HepG2 (cell line): Measurements from ENCODE around the gene WDR7. TPM values are rescaled to one million over a fixed set of nuclear protein-coding genes. Genes with fewer than 3 reads are reported as not detected.

Experiments used
- ATAC-seq: fragments of 200-7000 bp; cut with Tn5 transposase; 3 replicates; pipeline ENCODE4 v1.9.1; 2020; ENCODE audit warnings: mild to moderate bottlenecking, moderate library complexity
- BruUV-seq: library from RNA; stranded (reverse); fragments of 400-500 nt; replicated peaks from 2 replicates; lab custom pipeline; 2021; lab: Mats Ljungman, UMichigan
- CTCF ChIA-PET: fragments of 300-600 bp; formaldehyde crosslinking; extraction: SDS; loops from one replicate; lab custom pipeline; 2021; ENCODE audit warnings: low total read pairs, inconsistent platforms, low intra/inter-chr PET ratio; lab: Yijun Ruan, JAX
- POLR2A ChIA-PET: fragments of 350-600 bp; sonication (Branson Sonifier 250); formaldehyde crosslinking; loops from one replicate; lab custom pipeline; 2020; ENCODE audit warnings: antibody characterized with exemption, inconsistent platforms; lab: Yijun Ruan, JAX
- DNase-seq: peaks from one replicate; pipeline ENCODE4 v3.0.0-alpha.2; 2015; ENCODE audit warnings: low spot score
- FAIRE-seq: peaks from 3 replicates; lab custom pipeline; 2011; peaks lifted over from hg19 to GRCh38; lab: Jason Lieb, UNC
- H2AFZ ChIP-seq: one replicate; pipeline ENCODE4 v1.6.1; 2011; ENCODE audit warnings: low read length, inconsistent platforms
- H3K27ac ChIP-seq: fragments of 300-600 bp; 3 replicates; pipeline ENCODE4 v1.8.0; 2011; ENCODE audit warnings: mixed run types, mild to moderate bottlenecking, mixed read lengths, low read length, inconsistent platforms; ENCODE audit not compliant: insufficient read depth; ENCODE audit errors: extremely low read length
- H3K27me3 ChIP-seq, 2 experiments: fragments of 200-600 bp in 1 of 2; 2 replicates in 1 of 2; 3 replicates in 1 of 2; pipeline versions ENCODE4 v1.6.0 to v1.8.0; 2011; ENCODE audit warnings: low read length in 2 of 2, mild to moderate bottlenecking in 2 of 2, moderate library complexity in 2 of 2, inconsistent platforms in 1 of 2; ENCODE audit not compliant: insufficient read depth in 2 of 2, control insufficient read depth in 1 of 2
- H3K36me3 ChIP-seq, 2 experiments: fragments of 200-600 bp in 1 of 2; replicated peaks in 1 of 2; 2 replicates in 1 of 2; 3 replicates in 1 of 2; pipeline versions ENCODE4 v1.5.1 to v1.8.0; 2011; ENCODE audit warnings: low read length in 2 of 2, inconsistent platforms in 1 of 2; ENCODE audit not compliant: insufficient read depth in 2 of 2, control insufficient read depth in 1 of 2
- H3K4me1 ChIP-seq: 2 replicates; pipeline ENCODE4 v1.5.1; 2012; ENCODE audit warnings: low read length, inconsistent platforms; ENCODE audit not compliant: insufficient read depth
- H3K4me2 ChIP-seq: 2 replicates; pipeline ENCODE4 v1.6.0; 2011; ENCODE audit warnings: low read depth, low read length, inconsistent platforms
- H3K4me3 ChIP-seq, 3 experiments: fragments of 200-600 bp in 1 of 3; sonication (generic), shearing (Covaris generic) in 1 of 3; replicated peaks in 1 of 3; 2 replicates each; pipeline ENCODE4 v1.5.1; 2011 to 2016; ENCODE audit warnings: low read length in 3 of 3, inconsistent platforms in 2 of 3, low read depth in 2 of 3, mild to moderate bottlenecking in 2 of 3, control low read depth in 1 of 3, mixed read lengths in 1 of 3; ENCODE audit not compliant: insufficient read depth in 1 of 3
- H3K79me2 ChIP-seq: one replicate; pipeline ENCODE4 v1.6.1; 2011; ENCODE audit warnings: low read length, inconsistent platforms; ENCODE audit not compliant: insufficient read depth
- H3K9ac ChIP-seq: 2 replicates; pipeline ENCODE4 v1.6.0; 2011; ENCODE audit warnings: mild to moderate bottlenecking, low read depth, low read length, inconsistent platforms; ENCODE audit not compliant: insufficient read depth
- H3K9me3 ChIP-seq: 2 replicates; pipeline ENCODE4 v1.5.1; 2012; ENCODE audit warnings: mild to moderate bottlenecking, low read length
- H4K20me1 ChIP-seq: 2 replicates; pipeline ENCODE4 v1.6.0; 2011; ENCODE audit warnings: inconsistent platforms, mild to moderate bottlenecking, low read length, moderate library complexity; ENCODE audit not compliant: insufficient read depth
- DR1 ChIP-seq: sonication (generic); formaldehyde crosslinking; IDR thresholded peaks from 2 replicates; pipeline ENCODE4 v1.8.0; 2021; ENCODE audit warnings: mild to moderate bottlenecking, missing genetic modification reagents, inconsistent platforms
- DRAP1 ChIP-seq: IDR thresholded peaks from 2 replicates; pipeline ENCODE4 v1.6.1; 2016; ENCODE audit warnings: missing genetic modification reagents, missing compliant biosample characterization
- HMGXB4 ChIP-seq, 2 experiments: sonication (generic) in 1 of 2; formaldehyde crosslinking in 1 of 2; IDR thresholded peaks; 2 replicates each; pipeline versions ENCODE4 v1.4.0 to v1.6.1; 2018 to 2020; ENCODE audit warnings: missing genetic modification reagents in 2 of 2, borderline replicate concordance in 1 of 2, low read depth in 1 of 2, mild to moderate bottlenecking in 1 of 2, missing biosample characterization in 1 of 2
- MAFK ChIP-seq, 2 experiments: IDR thresholded peaks in 1 of 2; conservative IDR thresholded peaks in 1 of 2; 2 replicates each; pipeline ENCODE4 v1.6.1; 2011; ENCODE audit warnings: improper control_type of control experiment in 2 of 2, low read length in 2 of 2
- ZBTB39 ChIP-seq: sonication (generic); formaldehyde crosslinking; IDR thresholded peaks from 2 replicates; pipeline ENCODE4 v1.5.0; 2020; ENCODE audit warnings: missing genetic modification reagents
- ZNF24 ChIP-seq: fragments of 450-650 bp; IDR thresholded peaks from 2 replicates; pipeline ENCODE4 v1.6.1; 2017; ENCODE audit warnings: antibody characterized with exemption, mild to moderate bottlenecking
- ZNF407 ChIP-seq: sonication (generic); formaldehyde crosslinking; IDR thresholded peaks from one replicate; pipeline ENCODE4 v1.5.1; 2020; ENCODE audit warnings: mild to moderate bottlenecking, missing genetic modification reagents; ENCODE audit errors: not compliant biosample characterization
- ZNF572 ChIP-seq: sonication (generic); formaldehyde crosslinking; IDR thresholded peaks from 2 replicates; pipeline ENCODE4 v1.5.1; 2020; ENCODE audit warnings: mild to moderate bottlenecking, missing genetic modification reagents
- WGBS: methylation state at CpG from one replicate; pipeline ENCODE4 v1.1.6; 2017; ENCODE audit warnings: low lambda C conversion rate; 5-methylcytosine and 5-hydroxymethylcytosine counted together
- in situ Hi-C: cut with HindIII; loops from 2 replicates; pipeline ENCODE4 v1.10.0; 2017; ENCODE audit warnings: low pct_unique_long_range_greater_than_20kb; ENCODE audit not compliant: extremely low pct_ligation_motif_present
- intact Hi-C: fragments of 100-400 bp; cut with micrococcal nuclease; formaldehyde crosslinking; loops from one replicate; pipeline ENCODE4 v1.10.0; 2022; ENCODE audit not compliant: unreplicated experiment
- polyA plus RNA-seq, 8 experiments: library from polyadenylated mRNA; depleted of rRNA in 3 of 8; stranded (reverse) in 7 of 8; unstranded in 1 of 8; fragments of >200 nt; fragmentation: Illumina TruSeq in 4 of 8; extraction: Trizol in 4 of 8; gene quantifications; 2 replicates each; pipeline versions ENCODE4 v1.2.1 to v1.2.3, GENCODE V29; 2011 to 2016; ENCODE audit warnings: low read depth in 4 of 8, missing spikeins in 1 of 8, mixed read lengths in 1 of 8; ENCODE audit not compliant: insufficient read depth in 1 of 8
- total RNA-seq, 5 experiments: library from RNA; depleted of rRNA; stranded (reverse); fragments of >200 nt; fragmentation: Illumina TruSeq; extraction: Trizol; gene quantifications; 2 replicates each; pipeline ENCODE4 v1.2.3, GENCODE V29; 2016; ENCODE audit warnings: low read depth in 1 of 5

The WDR7 gene
- total and polyA plus RNA-seq, 2 of the 13 experiments (the other 11 are each of a cell fraction or from before 2014, with no cell fraction given): 2.0 to 7.8 TPM

- BruUV-seq: no TSS peak
- no peak overlapping the region for H2AFZ ChIP-seq
- ATAC-seq (no peak), FAIRE-seq (no peak), DNase-seq (no peak)
- H3K27ac ChIP-seq: no peak overlapping the region
- 94% methylated on average over 1 of the region's 1 CpG for WGBS
- ChIA-PET POLR2A (no interaction called here), CTCF (no interaction called here)
- H3K9ac ChIP-seq: no peak overlapping the region
- intact Hi-C loops (no loop called here), in situ Hi-C loops (no loop called here)
- no peaks in the 10 kb centered on the region for H3K27me3 ChIP-seq
- H3K4me3 ChIP-seq: no peak overlapping the region
- H3K9me3 ChIP-seq: no peaks in the 10 kb centered on the region
- H3K4me2 ChIP-seq: no peak overlapping the region
- no peaks in the 10 kb centered on the region for H3K79me2 ChIP-seq
- H4K20me1 ChIP-seq: no peaks in the 10 kb centered on the region
- H3K4me1 ChIP-seq: 0 out of 2 replicates have a peak, but pooled peaks cover 4% of the 10 kb centered on the region
- H3K36me3 ChIP-seq: no peaks in the 10 kb centered on the region
- TF ChIP-seq MAFK (conservative IDR thresholded peaks at IDR 0.05 in 1 of 2, IDR thresholded peaks at IDR 0.05 in 1 of 2; ENCODE audit: low read length in 2 of 2) (no peak), ZNF407 (CRISPR knock-in tag) (no peak), ZBTB39 (CRISPR knock-in tag) (no peak), ZNF572 (CRISPR knock-in tag) (no peak), HMGXB4 (CRISPR knock-in tag; IDR thresholded peaks at IDR 0.05; ENCODE audit: borderline replicate concordance in 1 of 2, low read depth in 1 of 2) (no peak), ZNF24 (no peak), DR1 (CRISPR knock-in tag) (no peak), DRAP1 (no peak)
Measured at GRCh38 chr18:56888978-56889377, 237.8 kb downstream of the WDR7 start.
